HG03103 (cell line): ENCODE data around the gene HDAC10.

Experiments
- ATAC-seq: cut with Tn5 transposase; IDR thresholded peaks from one replicate; pipeline ENCODE4 v1.9.1; 2021; ENCODE audit warnings: low read depth; ENCODE audit not compliant: unreplicated experiment

HDAC10 gene

DNA sequence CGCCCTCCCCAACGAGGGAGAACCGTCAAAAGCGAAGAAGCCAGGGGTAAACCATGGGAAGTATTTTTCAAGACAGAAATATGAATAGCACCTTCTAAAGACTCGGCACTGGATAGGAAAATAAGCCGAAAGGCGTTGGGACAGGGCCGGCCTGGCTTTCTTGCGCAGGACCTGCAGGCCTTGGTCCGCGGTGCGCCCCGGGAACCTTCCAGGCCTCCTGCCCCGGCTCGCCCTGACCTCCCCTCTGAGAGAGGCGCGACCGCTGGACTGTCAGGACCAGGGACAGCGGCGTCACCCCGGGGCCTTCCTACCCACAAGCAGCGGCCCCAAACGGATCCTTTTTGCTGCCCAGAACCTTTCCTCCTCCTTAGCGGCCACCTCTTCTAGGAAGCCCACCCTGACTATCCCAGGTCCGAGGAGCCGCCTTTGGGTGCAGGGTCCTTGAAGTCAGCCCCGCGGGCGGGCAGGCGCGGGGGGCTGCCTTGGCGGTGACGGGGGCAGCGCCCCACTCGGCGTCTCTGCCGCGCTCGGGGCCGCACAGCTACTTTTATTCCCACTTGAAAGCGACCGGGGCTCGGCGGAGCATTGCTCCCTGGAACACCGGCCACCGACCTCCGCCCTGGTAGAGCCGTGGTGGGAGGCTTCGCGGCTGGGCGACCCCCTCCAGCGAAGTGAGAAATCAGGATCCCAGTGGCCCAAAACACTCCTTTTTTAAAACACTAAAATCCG lies 19.8 kb upstream of the HDAC10 start:
- no peak for ATAC-seq

DNA sequence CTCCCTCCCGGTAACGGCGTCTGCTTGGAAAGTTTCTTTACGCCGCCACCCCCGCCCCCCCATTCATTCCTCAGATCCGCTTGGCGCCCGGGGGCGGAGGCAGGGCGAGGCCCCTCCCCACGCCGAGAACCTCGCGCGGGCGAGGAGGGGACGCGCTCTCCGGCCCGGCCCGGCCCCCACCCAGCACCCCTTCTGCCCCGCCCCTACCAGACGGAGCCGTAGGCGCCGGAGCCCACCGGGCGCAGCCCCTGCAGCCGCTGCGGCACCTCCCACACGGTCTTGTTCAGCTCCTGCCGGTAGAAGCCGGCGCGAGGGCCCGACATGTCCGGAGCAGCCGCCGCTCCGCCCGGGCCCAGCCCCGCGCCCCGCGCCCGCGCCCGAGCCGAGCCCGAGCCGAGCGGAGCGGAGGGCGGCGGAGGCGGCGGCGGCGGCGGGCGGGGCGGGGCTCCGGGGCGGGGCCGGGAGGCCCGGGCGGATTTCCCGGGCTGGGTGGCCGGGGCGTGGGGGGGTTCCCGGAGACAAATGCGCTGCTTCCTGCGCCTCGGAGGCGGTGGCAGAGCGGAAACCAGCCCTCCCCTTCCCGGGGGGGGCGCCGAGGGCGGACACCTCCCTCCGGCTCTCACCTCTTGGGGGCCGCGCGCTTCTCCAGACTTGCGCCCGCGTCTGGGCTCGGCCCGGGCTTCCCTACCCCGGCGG lies 19.1 kb upstream of the HDAC10 start, which contains the start of gene MAPK11:
Gene MAPK11 (minus strand): TSS at position 411 of the 696 bp plus-strand sequence. CDS start 88 bp downstream, at position 323.
- no peak for ATAC-seq

DNA sequence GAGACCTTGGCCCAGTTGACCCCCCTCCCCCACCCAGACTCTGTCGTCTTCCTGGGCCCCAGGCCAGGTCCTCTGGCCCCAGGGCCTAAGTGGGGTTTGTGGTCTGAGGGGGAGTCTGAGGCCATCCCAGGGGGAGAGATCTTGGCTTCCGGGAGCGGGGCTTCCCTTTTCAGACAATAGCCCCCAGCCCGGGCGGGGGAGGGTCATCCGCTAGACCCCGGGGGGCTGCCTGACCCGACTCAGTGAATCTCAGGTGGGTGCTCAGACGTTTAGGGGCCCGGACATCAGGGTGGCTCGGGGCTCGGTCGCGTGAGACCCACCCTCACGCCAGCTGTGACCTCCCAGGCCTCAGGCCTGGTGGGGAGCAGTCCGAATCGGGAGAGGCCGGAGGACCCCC lies 18.5 kb upstream of the HDAC10 start:
- no peak for ATAC-seq

DNA sequence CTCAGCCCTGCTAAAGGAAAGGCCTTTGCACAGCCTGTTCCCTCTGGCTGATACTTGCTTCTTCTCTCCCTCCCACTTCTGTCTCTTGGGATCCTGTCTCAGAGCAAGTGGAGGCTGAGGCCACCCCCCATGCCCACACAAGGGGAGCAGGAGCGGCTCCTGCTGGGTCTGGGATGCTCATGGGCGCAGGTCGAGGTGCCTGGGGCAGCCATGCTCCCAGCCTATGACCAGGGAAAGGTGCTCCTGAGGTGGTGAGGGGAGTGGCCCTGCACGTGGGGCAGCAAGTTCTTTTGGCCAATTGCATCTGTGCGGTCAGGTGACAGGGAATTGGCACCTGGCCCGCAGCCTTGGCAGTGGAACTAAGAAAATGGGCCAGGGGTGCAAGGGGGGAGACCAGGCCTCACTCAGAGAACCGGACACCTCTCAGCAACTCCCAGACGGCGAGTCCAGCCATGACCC lies 17.6 kb upstream of the HDAC10 start:
- no peak for ATAC-seq

DNA sequence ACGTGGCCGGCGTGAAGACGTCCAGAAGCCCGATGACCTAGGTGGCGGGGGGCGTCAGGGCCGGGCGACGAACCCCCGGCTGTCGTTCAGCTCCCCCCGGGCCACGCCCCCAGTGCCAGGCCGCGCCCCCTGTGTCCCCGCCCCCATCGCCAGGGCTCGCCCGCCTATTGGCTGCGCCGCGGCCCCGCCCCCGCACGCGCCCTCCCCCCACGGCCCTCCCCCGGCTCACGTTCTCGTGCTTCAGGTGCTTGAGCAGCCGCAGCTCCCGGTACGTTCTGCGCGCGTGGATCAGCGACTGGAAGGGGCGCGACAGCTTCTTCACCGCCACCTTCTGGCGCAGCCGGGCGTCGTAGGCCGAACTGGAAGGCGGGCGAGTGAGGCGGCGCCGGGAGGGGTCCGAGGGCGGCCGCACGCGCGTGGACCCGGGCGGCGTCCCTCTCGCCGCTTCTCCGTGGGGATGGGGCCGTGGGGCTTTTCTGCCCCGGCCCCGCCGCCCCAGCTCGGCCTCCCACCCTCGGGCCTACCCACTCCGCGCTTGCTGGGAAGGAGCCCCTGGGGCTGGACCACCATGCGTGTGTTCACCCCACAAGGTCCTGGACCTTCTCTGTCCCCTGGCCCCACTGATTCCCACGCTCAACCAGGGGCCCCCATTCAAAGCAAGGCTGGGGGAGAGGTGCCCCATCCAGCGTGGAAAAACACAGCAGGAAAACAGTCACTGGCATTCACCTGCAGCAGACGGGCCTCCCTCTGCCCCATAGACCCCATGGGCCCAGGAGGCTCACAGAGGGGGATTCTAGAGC lies 16.7 kb upstream of the HDAC10 start:
- no peak for ATAC-seq

DNA sequence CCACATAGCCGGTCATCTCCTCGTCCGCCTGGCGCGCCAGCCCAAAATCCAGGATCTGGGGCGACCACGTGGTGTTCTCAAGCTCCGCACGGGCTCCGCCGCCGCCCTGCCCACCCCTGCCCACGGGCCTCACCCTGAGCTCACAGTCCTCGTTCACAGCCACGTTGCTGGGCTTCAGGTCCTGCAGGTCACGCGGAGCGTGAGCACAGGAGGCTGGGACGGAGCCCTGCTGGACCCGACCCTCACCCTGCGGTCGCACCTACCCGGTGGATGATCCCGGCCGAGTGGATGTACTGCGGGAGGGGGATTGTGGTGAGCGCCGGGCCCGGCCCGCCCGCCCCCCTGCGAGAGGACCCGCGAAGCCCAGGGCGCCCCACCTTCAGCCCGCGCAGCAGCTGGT lies 15.9 kb upstream of the HDAC10 start:
- ATAC-seq: no peak

DNA sequence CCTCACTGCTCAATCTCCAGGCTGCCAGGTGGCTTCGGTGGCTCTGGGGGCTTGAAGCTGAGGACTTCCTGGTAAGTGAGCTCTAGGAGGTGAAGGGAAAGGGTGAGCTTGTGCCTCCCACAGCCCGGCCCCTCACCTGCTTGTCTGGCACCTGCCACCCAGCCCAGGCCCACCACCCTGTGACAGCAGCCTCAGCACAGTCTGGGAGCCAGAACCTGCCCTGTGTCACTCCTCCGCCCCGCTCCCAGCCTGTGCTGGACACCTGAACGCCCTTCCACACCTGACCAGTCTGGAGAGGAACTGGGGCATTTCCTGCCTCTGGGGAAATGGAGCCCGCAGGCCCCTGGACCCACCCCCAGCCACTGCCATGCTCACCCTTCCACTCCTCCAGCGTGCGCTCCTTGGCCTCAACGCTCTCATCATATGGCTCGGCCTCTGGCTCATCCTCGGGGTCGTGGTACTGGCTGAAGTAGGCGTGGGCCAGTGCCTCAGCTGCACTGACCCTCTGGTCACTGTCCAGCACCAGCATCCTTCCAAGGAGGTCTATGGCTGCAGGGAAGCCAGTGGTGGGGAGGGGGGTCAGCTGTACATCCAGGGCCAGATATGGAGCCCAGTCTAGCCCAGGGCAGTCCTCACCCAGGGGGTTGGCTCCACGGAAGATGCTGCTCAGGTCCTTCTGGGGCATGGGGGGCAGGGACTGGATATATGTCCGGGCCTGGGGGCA lies 14.0 kb upstream of the HDAC10 start:
- no peak for ATAC-seq

DNA sequence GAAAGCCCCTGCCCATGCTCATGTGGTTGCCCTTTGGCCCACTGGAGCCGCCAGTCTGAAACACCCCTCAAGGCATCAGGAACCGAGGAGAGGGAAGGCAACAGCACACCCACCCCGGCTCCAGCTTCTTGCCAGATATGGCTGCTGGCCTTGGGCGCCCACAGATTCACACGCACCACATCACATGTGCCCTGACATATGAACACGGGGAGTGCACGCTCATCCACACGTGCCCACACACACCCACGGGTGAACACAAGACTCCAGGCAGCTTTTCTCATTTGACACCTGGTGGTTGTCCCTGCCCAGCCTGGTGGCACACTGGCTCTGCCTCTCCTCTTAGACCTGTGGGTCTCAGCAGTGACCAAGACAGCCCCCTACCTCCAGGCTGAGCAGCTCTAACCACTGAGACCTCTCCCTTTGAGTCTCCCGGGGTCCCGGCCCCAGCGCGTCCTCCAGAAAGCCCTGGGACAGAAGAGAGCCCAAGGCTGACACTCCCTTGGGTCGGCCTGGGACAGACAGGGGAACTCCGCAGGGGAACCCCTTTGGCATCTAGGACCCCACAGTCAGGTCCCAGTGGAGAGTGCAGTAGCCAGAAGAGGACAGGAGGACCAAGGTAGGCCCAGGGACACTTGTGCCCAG lies 13.2 kb upstream of the HDAC10 start:
- no peak for ATAC-seq

DNA sequence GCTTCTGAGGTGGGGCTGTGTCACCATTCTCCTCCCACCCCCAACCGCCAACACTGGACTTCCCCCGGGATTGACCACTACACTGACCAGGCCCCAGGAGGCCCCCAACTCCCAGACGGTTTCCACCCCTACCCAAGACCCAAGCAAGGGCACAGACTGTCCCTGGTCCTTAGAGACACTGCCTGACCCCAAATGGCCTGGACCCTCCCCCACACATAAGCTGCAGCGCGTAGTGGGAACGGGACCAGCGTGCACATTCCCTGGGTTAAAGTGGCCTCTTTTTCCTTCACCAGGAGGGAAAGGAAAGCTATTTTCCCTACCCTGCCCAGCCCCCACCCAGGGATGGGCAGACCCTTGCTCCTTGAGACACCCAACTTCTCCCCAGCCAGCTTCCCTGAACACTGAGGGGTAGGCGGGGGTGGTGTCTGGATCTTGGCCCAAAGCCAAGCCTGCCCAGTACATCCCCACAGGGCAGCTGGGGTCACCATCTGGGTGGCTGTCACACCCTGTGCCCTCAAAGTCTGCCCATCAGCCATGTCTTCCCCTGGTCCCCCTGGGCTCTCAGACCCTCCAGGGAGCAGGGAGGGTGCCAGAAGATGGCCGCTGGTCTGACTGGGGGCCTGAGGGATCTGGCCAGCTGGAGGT lies 12.0 kb upstream of the HDAC10 start:
- ATAC-seq: no peak

DNA sequence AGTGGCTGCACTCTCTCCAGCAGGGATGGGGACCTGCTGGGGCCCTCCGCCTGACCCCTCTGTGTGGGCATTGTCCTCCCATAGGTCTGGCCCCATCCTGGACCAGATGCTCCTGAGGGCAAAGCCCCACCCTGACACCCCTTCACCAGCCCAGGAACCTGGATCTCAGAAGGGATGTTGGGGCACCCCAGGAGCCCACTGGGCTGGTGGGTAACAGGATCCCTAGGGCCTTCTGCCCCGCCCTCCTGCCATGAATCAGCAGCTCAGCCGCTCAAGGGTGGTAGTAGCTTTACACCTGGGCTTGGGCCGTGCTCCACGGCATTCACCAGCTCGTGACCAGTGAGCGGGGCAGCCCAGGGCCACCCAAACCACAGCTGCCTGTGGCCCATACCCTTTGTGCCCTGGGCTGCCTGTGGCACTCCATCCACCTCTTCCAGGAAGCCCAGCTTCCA lies 11.4 kb upstream of the HDAC10 start:
- no peak for ATAC-seq

DNA sequence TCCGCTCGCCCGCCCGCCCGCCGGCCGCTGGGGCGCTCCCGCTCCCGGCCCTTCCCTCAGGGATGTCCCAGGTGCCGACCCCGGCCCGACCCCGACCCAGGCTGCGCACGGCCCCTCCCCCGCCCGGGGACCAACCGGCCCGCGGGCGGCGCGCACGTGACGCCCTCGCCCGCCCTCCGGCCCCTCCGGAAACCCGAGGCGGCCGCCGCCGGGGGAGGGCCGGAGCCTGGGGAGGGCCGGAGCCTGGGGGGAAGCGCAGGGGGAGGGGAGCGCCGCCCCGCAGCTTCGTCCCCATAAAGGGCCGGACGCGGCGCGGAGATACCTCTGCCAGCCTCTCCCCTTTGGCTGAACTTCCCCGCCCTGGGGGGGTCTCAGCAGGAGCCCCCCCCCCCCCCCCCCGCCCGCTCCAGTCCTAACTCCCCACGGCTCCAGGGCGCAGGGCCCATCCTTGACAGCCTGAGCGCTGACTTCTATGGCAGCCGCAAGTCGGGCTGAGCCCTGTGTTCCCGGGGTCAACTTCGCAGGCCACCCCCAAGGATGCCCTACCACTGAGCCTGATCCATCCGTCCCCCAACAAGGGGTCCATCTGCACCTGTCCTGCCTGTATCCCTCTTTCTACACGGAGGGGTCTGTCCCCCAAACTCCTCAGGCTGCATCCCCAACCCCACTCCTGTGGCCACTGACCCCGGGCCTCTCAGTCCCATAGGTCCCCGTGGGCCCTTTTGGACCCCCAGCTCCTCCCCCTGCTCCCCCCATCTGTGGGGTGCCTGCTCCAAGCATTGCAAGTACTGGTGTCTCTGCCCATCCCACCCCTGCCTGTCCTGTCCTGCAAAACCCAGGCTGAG lies 10.8 kb upstream of the HDAC10 start, which contains the start of gene MAPK12:
Gene MAPK12 (minus strand): TSS at position 69 of the 845 bp plus-strand sequence. CDS start 174 bp downstream, outside the sequence.
- ATAC-seq: no peak

DNA sequence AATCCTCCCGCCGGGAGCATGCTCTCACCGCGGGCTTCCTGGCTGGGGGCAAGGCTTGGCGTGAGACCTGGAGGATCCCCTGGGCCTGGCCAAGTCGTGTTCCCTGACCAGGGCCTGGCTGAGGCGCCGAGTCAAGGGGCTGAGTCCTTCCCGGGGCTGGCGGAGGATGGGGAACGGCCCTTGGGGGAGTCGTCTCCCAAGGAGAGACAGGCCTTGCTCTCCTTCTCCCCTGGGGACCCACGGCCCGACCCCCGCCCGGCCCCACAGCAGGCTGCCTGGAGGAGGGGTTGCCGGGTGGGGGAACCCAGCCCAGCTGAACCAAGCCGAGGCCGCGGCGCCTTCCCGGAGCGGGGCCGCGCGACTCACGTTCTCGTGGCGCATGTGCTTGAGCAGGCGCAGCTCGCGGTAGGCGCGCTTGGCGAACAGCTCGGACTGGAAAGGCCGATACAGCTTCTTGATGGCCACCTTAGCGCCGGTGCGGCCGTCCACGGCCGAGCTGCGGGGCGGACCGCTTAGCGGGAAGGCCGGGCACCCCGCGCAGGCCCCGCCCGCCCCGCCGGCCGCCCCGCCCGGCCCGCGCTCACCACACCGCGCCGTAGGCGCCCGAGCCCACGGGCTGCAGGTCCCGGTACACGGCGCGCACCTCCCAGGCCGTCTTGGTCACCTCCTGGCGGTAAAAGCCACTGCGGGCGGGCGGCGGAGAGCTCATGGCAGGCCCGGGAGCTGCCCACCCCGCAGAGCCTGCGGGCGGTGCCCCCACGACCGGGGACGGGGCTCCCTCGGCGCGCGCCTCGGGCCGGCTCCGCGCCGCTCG lies 9.9 kb upstream of the HDAC10 start:
- no peak for ATAC-seq

DNA sequence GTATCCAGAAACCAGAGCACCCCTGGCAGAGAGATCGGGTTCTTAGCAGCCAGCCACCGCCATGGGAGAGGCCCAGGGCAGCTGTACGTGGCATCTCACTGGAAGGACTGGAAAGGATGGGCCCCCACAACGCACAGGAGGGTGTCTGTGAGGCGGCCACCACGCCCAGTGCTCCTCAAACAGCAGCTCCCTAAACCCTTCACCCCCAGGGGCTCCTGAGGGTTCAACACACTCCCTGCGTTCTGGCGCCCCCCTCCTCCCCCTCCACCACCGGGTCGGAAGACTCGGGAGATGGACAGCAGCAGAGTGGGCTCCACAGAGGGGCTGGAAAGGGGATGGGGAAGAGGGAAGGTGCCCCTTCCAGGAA lies 9.4 kb upstream of the HDAC10 start:
- ATAC-seq: no peak

DNA sequence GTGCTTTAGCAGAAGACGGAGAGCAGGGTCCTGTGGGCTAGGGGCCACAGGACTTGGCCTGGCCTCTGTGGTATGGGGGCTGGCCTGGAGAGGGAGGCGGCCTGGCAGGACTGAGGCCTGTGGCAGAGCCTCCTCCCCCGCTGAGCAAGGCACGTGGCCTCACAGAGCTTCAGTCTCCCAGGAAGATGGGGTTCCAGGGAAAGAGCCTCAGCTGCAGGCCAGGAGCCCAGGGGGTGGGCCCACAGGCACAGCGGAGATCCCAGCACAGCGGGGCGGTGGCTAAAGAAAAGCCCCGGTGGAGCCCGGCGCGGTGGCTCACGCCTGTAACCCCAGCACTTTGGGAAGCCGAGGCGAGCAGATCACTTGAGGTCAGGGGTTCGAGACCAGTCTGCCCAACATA lies 8.2 kb upstream of the HDAC10 start:
- no peak for ATAC-seq

DNA sequence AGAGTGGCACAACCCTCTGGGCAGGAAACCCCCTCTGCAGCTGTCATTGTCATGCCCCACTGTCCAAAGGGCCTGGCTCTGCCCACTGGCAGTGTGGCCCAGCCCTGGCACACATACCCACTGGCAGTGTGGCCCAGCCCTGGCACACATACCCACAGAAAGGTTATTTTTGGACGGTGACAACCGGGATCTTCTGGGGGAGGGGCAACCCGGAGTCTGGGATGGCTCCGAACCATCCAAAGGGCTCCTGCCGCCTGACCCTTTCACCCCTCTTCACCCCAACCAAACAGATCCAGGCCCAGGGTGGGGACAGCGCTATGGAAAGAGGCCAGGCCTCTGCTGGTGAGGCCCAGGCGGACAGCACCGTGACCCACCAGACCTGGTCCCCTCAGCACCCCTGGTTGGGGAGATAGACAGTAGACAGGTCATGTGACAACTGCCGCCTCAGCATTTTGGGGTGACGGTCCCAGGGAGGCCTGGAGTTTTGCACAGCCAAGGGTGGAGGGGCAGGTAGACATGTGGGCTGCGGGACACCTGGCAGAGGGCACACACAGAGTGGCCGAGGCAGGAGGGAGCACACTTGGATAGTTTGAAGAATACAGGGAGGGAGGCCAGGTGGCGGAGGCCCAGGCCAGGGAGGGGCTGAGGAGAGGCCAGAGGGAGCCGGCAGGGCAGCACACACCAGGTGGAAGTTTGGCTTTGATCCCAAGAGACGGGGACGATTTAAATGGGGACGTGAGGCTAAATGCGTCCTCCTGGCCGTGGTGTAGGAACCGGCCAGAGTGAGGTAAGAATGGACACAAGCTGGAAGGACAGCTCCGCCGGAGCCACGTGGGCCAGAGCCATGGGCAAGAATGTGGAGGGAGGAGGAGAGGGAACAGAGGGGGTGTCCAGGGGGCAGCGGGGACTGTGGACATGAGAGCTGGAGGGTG lies 7.6 kb upstream of the HDAC10 start:
- ATAC-seq: no peak

DNA sequence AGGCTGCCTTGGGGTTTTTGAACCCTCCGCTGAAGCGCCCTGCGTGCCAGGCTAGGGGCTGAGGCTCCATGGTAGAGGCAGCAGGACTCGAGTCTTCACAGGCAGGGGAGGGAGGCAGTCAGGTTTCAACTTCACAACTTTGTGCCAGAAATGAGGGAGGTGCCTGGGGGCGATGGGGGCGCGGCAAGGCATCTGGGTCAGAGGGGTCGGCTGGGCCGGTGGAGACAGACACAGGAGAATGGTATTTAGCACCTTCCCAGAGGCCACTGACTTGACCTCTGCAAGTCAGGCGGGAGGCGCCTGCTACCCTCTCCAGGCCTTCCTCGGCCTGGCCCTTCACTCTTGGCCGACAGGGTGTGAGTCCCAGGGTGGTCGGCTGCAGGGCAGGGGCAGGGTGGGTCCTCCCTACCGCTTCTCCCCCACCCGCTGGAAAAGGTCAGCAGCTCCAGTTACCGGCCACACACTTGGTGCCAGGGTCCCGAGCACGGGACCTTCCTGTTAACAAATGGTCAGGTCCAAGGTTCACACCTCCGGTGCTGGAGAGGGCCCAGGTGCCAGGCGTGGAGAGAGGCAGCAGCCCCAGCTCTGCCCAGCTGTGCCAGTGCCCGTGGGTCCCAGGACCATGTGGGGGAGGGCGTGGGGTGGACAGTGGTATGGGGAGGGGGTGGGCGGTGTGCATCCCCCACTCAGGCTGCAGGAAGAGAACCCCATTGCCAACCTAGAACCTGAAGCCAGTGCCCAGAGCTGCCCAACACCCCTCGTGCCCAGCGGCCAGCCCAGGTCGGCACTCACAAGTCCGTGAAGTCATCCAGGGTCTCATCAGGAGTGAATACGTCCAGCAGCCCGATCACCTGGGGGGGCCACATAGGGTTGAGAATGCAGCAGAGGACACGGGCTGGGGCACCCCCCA lies 6.6 kb upstream of the HDAC10 start:
- ATAC-seq: no peak
